HG03159 (cell line): ENCODE data around the gene SIRPG.
"Not testable (repeated sequence)": the region's sequence is repeated elsewhere in the genome, so short reads cannot be mapped to it uniquely, and the experiment has no call there.

Source experiments
- ATAC-seq: cut with Tn5 transposase; IDR thresholded peaks from one replicate; pipeline ENCODE4 v1.9.1; 2021; ENCODE audit warnings: mild to moderate bottlenecking, moderate library complexity; ENCODE audit not compliant: unreplicated experiment

The SIRPG gene

GRCh38 chr20:1672728-1673127 is 15.1 kb upstream of the SIRPG start:
- no peak for ATAC-seq

GRCh38 chr20:1671891-1672669 is 14.5 kb upstream of the SIRPG start:
- no peak for ATAC-seq

- no peak for ATAC-seq
These were observed 11.7 kb upstream of the SIRPG start for GRCh38 chr20:1669304-1669703.

GRCh38 chr20:1667502-1668085 is 10.0 kb upstream of the SIRPG start:
- ATAC-seq: no peak

- ATAC-seq: no peak
These were observed 9.2 kb upstream of the SIRPG start for GRCh38 chr20:1666802-1667201.

GRCh38 chr20:1665345-1665744 is 7.8 kb upstream of the SIRPG start:
- no peak for ATAC-seq

- ATAC-seq: no peak
These were observed 7.3 kb upstream of the SIRPG start for GRCh38 chr20:1664911-1665310.

GRCh38 chr20:1663917-1664316 is 6.3 kb upstream of the SIRPG start:
- no peak for ATAC-seq

GRCh38 chr20:1661542-1662299 is 4.1 kb upstream of the SIRPG start:
- no peak for ATAC-seq

GRCh38 chr20:1660246-1660645 is 2.7 kb upstream of the SIRPG start:
- no peak for ATAC-seq

- no peak for ATAC-seq
These were observed 735 bp downstream of the SIRPG start for GRCh38 chr20:1656844-1657243.

GRCh38 chr20:1654996-1655395 is 2.6 kb downstream of the SIRPG start:
- no peak for ATAC-seq

GRCh38 chr20:1652960-1653359 is 4.6 kb downstream of the SIRPG start:
- ATAC-seq: no peak

- no peak for ATAC-seq
These were observed 5.5 kb downstream of the SIRPG start for GRCh38 chr20:1652104-1652503.

- no peak for ATAC-seq
These were observed 6.1 kb downstream of the SIRPG start for GRCh38 chr20:1651268-1652058.

- no peak for ATAC-seq
These were observed 9.5 kb downstream of the SIRPG start for GRCh38 chr20:1648101-1648500.

GRCh38 chr20:1646975-1647431 is 10.6 kb downstream of the SIRPG start:
- ATAC-seq: no peak

GRCh38 chr20:1644101-1644962 is 13.2 kb downstream of the SIRPG start:
- no peak for ATAC-seq

GRCh38 chr20:1638643-1639042 is 18.9 kb downstream of the SIRPG start:
- not testable (repeated sequence) for ATAC-seq

GRCh38 chr20:1637755-1638154 is 19.8 kb downstream of the SIRPG start:
- ATAC-seq: no peak
